SK-N-SH (cell line): Measurements from ENCODE around the gene PDGFC.

ENCODE experiments used
- CHD2 ChIP-seq: fragments of 150-350 bp; IDR thresholded peaks from 2 replicates; pipeline ENCODE4 v1.6.1; 2018; ENCODE audit warnings: low read length; ENCODE audit not compliant: partially characterized antibody
- EP300 ChIP-seq, 2 experiments: IDR thresholded peaks; 2 replicates each; pipeline versions ENCODE4 v1.4.0 to v1.6.1; 2012; ENCODE audit warnings: borderline replicate concordance in 1 of 2, low read depth in 1 of 2, low read length in 1 of 2
- POLR2AphosphoS5 ChIP-seq: IDR thresholded peaks from 2 replicates; pipeline ENCODE4 v1.6.1; 2012; ENCODE audit warnings: low read depth, low read length
- SMC3 ChIP-seq: IDR thresholded peaks from 2 replicates; pipeline ENCODE4 v1.6.1; 2012; ENCODE audit warnings: low read depth, low read length, improper control_type of control experiment
- TF ChIP-seq, protein P1 (sequence below): fragments of 200-600 bp; sonication (generic); IDR thresholded peaks from 2 replicates; pipeline ENCODE4 v1.6.1; 2017; ENCODE audit warnings: antibody characterized with exemption, mild to moderate bottlenecking, moderate library complexity
- TF ChIP-seq, protein P2 (sequence below): IDR thresholded peaks from 2 replicates; pipeline ENCODE4 v1.6.1; 2012; ENCODE audit warnings: mild to moderate bottlenecking, low read depth, low read length, moderate library complexity

DNA sequence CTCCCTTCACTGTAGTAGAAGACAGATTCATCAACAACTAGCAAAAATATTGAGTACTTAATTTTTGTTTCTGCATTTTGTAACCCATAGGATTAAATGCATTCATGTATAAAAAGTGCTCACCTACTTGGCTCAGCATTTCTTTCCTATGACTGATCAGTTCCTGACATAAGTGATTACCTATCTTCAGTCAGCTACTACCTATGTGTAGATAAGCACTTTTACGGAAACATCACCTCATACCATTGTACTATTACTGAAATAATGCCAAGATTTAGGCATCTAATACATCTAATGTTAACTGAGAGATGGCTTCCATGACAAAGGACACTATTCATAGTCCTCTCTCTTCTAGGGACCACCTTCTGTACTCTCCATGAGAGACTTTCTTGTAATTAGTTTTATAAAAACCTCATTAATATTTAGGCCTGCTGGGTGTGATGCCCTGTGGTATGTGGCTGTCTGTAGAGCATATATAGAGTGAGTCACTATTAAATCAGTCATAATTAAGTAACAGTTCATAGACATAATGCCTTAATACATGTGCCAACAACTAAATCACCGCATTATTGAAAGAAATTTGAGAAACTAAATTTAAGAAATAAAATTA lies 147.0 kb downstream of the PDGFC start:
- TF ChIP-seq, protein P1, sequence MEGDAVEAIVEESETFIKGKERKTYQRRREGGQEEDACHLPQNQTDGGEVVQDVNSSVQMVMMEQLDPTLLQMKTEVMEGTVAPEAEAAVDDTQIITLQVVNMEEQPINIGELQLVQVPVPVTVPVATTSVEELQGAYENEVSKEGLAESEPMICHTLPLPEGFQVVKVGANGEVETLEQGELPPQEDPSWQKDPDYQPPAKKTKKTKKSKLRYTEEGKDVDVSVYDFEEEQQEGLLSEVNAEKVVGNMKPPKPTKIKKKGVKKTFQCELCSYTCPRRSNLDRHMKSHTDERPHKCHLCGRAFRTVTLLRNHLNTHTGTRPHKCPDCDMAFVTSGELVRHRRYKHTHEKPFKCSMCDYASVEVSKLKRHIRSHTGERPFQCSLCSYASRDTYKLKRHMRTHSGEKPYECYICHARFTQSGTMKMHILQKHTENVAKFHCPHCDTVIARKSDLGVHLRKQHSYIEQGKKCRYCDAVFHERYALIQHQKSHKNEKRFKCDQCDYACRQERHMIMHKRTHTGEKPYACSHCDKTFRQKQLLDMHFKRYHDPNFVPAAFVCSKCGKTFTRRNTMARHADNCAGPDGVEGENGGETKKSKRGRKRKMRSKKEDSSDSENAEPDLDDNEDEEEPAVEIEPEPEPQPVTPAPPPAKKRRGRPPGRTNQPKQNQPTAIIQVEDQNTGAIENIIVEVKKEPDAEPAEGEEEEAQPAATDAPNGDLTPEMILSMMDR: no peak
- TF ChIP-seq, protein P2, sequence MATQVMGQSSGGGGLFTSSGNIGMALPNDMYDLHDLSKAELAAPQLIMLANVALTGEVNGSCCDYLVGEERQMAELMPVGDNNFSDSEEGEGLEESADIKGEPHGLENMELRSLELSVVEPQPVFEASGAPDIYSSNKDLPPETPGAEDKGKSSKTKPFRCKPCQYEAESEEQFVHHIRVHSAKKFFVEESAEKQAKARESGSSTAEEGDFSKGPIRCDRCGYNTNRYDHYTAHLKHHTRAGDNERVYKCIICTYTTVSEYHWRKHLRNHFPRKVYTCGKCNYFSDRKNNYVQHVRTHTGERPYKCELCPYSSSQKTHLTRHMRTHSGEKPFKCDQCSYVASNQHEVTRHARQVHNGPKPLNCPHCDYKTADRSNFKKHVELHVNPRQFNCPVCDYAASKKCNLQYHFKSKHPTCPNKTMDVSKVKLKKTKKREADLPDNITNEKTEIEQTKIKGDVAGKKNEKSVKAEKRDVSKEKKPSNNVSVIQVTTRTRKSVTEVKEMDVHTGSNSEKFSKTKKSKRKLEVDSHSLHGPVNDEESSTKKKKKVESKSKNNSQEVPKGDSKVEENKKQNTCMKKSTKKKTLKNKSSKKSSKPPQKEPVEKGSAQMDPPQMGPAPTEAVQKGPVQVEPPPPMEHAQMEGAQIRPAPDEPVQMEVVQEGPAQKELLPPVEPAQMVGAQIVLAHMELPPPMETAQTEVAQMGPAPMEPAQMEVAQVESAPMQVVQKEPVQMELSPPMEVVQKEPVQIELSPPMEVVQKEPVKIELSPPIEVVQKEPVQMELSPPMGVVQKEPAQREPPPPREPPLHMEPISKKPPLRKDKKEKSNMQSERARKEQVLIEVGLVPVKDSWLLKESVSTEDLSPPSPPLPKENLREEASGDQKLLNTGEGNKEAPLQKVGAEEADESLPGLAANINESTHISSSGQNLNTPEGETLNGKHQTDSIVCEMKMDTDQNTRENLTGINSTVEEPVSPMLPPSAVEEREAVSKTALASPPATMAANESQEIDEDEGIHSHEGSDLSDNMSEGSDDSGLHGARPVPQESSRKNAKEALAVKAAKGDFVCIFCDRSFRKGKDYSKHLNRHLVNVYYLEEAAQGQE: no peak
- no peak for TF ChIP-seq CHD2
- TF ChIP-seq SMC3: no peak
- TF ChIP-seq POLR2AphosphoS5: no peak
- no peak for TF ChIP-seq EP300 (IDR thresholded peaks at IDR 0.05; ENCODE audit: borderline replicate concordance in 1 of 2, low read depth in 1 of 2, low read length in 1 of 2)
